GM10266 (cell line): ENCODE results near the gene WASF3.

Experiments
- DNase-seq: peaks from one replicate; pipeline ENCODE4 v3.0.0; 2012; ENCODE audit errors: extremely low spot score
- CTCF ChIP-seq: IDR thresholded peaks from 2 replicates; pipeline ENCODE4 v1.5.1; 2012; ENCODE audit warnings: mild to moderate bottlenecking, low read depth; ENCODE audit not compliant: control insufficient read depth, insufficient read depth; ENCODE audit errors: missing control alignments

Gene WASF3

GRCh38 chr13:26708007-26708297 is 150.5 kb downstream of the WASF3 start:
- TF ChIP-seq CTCF = no peak
- DNase-seq = no peak

GRCh38 chr13:26709461-26709860 is 152.0 kb downstream of the WASF3 start:
- TF ChIP-seq CTCF = no peak
- DNase-seq = no peak

GRCh38 chr13:26710166-26710565 is 152.7 kb downstream of the WASF3 start:
- no peak for DNase-seq
- TF ChIP-seq CTCF = no peak

GRCh38 chr13:26711211-26711610 is 153.7 kb downstream of the WASF3 start:
- TF ChIP-seq CTCF = no peak

GRCh38 chr13:26713341-26713740 is 155.9 kb downstream of the WASF3 start:
- no peak for DNase-seq
- no peak for TF ChIP-seq CTCF

More at GRCh38 chr13:26711211-26711610, 153.7 kb downstream of the WASF3 start:
- no peak for DNase-seq

- no peak for TF ChIP-seq CTCF
These were observed 159.5 kb downstream of the WASF3 start for GRCh38 chr13:26716984-26717383.

GRCh38 chr13:26718146-26718545 is 160.7 kb downstream of the WASF3 start:
- no peak for DNase-seq
- TF ChIP-seq CTCF = no peak

More at GRCh38 chr13:26716984-26717383, 159.5 kb downstream of the WASF3 start:
- no peak for DNase-seq

GRCh38 chr13:26718872-26719271 is 161.4 kb downstream of the WASF3 start:
- DNase-seq = no peak
- no peak for TF ChIP-seq CTCF
